NCI-H446 treated with DMSO at 0.1 percent for 48 hours (cell line): ENCODE results near the gene CDK19.
"Not testable (repeated sequence)": the region's sequence is repeated elsewhere in the genome, so short reads cannot be mapped to it uniquely, and the experiment has no call there.

Experiments used
- DNase-seq: peaks from one replicate; lab custom pipeline; 2025; lab: John Stamatoyannopoulos, UW

The CDK19 gene

GRCh38 chr6:110756817-110757216, 58.5 kb downstream of the CDK19 start:
- DNase-seq, result no peak

- DNase-seq, result no peak
Measured at GRCh38 chr6:110755411-110755834, 59.8 kb downstream of the CDK19 start.

- DNase-seq, result not testable (repeated sequence)
Measured at GRCh38 chr6:110753936-110754668, 61.2 kb downstream of the CDK19 start.

GRCh38 chr6:110748453-110748852, 66.8 kb downstream of the CDK19 start:
- no peak for DNase-seq

GRCh38 chr6:110746680-110747079, 68.6 kb downstream of the CDK19 start:
- no peak for DNase-seq

GRCh38 chr6:110744991-110745390, 70.3 kb downstream of the CDK19 start:
- no peak for DNase-seq

- not testable (repeated sequence) for DNase-seq
Measured at GRCh38 chr6:110742552-110742951, 72.7 kb downstream of the CDK19 start.

GRCh38 chr6:110741517-110741916, 73.8 kb downstream of the CDK19 start:
- no peak for DNase-seq

GRCh38 chr6:110738899-110739365, 76.3 kb downstream of the CDK19 start:
- no peak for DNase-seq

GRCh38 chr6:110735666-110736065, 79.6 kb downstream of the CDK19 start:
- DNase-seq, result no peak

- no peak for DNase-seq
Measured at GRCh38 chr6:110731898-110732297, 83.4 kb downstream of the CDK19 start.

- no peak for DNase-seq
Measured at GRCh38 chr6:110731196-110731595, 84.1 kb downstream of the CDK19 start.

GRCh38 chr6:110728501-110728900, 86.8 kb downstream of the CDK19 start:
- no peak for DNase-seq

GRCh38 chr6:110723017-110723416, 92.3 kb downstream of the CDK19 start:
- DNase-seq, result no peak

GRCh38 chr6:110720066-110720465, 95.2 kb downstream of the CDK19 start:
- DNase-seq, result no peak

- not testable (repeated sequence) for DNase-seq
Measured at GRCh38 chr6:110719601-110720000, 95.7 kb downstream of the CDK19 start.

- DNase-seq, result no peak
Measured at GRCh38 chr6:110714143-110714542, 101.1 kb downstream of the CDK19 start.

GRCh38 chr6:110712238-110712637, 103.0 kb downstream of the CDK19 start:
- no peak for DNase-seq

GRCh38 chr6:110710115-110710514, 105.2 kb downstream of the CDK19 start:
- no peak for DNase-seq

GRCh38 chr6:110708295-110708950, 106.8 kb downstream of the CDK19 start:
- DNase-seq, result no peak

- DNase-seq, result no peak
Measured at GRCh38 chr6:110705543-110705942, 109.7 kb downstream of the CDK19 start.

- DNase-seq, result no peak
Measured at GRCh38 chr6:110703906-110704594, 111.2 kb downstream of the CDK19 start.
